Muscle layer of duodenum (tissue), 2 donors: Measurements from ENCODE around the gene SEPTIN8.

ENCODE experiments used
- H3K27ac ChIP-seq: one replicate; pipeline ENCODE4 v1.7.0; 2013; ENCODE audit warnings: mild to moderate bottlenecking, low read length
- H3K27me3 ChIP-seq: one replicate; pipeline ENCODE4 v1.7.0; 2013; ENCODE audit warnings: low read depth, mild to moderate bottlenecking, control low read depth, low read length
- H3K36me3 ChIP-seq, 2 donors: one replicate each; pipeline ENCODE4 v1.7.0; 2013; ENCODE audit warnings: low read length in 2 of 2, control low read depth in 1 of 2, mild to moderate bottlenecking in 1 of 2; ENCODE audit not compliant: insufficient read depth in 2 of 2, control insufficient read depth in 1 of 2
- H3K4me1 ChIP-seq, 2 donors: one replicate each; pipeline ENCODE4 v1.7.0; 2013; ENCODE audit warnings: low read length in 2 of 2, mild to moderate bottlenecking in 2 of 2, control low read depth in 1 of 2, moderate library complexity in 1 of 2; ENCODE audit not compliant: insufficient read depth in 2 of 2, control insufficient read depth in 1 of 2
- H3K4me3 ChIP-seq, 2 donors: one replicate each; pipeline ENCODE4 v1.7.0; 2013; ENCODE audit warnings: low read length in 2 of 2, low read depth in 1 of 2, mild to moderate bottlenecking in 1 of 2
- H3K9me3 ChIP-seq, 2 donors: one replicate each; pipeline ENCODE4 v1.7.0; 2013; ENCODE audit warnings: low read length in 2 of 2, control low read depth in 1 of 2, mild to moderate bottlenecking in 1 of 2; ENCODE audit not compliant: control insufficient read depth in 1 of 2
- donor health status: healthy.

Gene SEPTIN8, protein sequence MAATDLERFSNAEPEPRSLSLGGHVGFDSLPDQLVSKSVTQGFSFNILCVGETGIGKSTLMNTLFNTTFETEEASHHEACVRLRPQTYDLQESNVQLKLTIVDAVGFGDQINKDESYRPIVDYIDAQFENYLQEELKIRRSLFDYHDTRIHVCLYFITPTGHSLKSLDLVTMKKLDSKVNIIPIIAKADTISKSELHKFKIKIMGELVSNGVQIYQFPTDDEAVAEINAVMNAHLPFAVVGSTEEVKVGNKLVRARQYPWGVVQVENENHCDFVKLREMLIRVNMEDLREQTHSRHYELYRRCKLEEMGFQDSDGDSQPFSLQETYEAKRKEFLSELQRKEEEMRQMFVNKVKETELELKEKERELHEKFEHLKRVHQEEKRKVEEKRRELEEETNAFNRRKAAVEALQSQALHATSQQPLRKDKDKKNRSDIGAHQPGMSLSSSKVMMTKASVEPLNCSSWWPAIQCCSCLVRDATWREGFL

DNA sequence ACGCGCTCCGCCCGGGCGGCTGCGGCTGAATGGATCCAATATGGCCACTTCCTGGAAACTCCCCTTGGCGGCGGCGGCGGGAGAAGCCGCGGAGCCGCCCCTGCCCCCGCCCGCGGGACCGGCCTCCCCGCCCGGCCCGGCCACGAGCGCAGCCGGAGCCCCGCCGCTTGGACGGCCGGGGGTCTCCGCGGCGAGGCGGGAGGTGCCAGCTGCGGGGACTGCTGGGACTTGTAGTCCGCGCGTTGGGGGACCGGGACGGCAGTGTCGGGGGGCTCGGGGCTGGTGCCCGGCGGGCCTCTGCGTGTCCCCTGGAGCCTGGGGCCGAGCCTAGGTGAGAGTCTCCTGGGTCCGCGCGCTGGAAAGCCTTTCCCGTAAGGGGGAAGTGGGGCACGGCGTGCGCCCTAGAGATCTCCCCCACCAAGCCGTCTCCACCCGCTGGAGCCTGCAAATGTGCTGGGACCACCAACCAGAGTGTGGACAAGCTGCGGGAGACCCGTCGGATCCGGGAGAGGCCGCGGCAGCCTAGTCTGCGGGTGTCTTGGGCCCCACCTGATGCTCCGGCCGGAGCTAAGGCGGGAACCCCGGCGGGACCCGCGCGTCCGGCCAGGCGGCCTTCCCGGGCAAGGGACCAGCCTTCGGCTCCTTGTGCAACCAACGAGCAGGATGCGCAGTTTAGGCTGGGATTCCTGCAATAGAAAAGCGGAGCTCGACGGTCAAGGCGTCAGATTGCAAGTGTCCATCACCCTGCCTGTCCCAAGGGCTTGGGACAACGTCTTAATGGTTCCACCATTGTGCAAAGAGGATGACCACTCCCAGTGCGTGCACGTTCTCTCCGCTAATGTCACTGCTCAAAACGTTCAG lies at the start of gene SEPTIN8:
TSS of gene SEPTIN8 (minus strand) at position 31 of the 861 bp plus-strand sequence. CDS start 102 bp downstream, outside the sequence.
- Histone ChIP-seq H3K27ac (peak within 1 kb of the TSS; percentile 60), H3K9me3 (no peaks in the 10 kb centered on the region), H3K36me3 (no peaks in the 10 kb centered on the region), H3K4me1 (peaks cover 15 to 22% of the 10 kb centered on the region in 2 donors), H3K27me3 (no peaks in the 10 kb centered on the region), H3K4me3 (peak within 1 kb of the TSS; percentile 76 to 88)

DNA sequence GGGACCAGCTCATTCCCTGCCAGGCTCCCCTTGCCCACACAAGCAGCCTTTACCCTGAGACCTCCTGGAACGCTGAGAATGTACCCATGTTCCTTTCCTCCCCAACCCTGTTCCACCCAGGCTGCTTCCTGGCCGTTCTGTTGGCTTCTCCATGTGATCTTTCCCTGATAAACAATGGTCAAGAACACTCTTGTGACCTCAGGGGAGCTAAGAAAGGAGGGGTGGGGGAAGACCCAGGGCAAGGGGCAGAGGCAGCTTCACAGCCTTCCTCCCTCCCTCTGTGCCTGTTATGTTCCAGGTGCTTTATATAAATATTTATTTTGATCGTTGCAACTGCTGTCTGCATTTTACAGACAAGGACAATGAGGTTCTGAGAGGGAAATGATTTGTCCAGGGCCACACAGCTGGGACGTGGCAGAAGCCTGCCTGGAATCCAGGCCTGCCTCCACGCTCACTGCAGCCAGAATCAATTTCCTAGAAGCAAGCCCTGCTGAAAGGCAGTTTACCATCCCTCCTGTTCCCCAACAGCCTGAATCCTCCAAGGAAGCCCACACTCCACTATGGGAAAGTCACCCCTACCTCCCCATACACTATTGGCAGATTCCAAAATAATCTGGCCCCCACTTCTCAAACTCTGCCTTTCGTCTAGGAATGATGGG lies 49.5 kb upstream of the SEPTIN8 start:
- no peaks in the 10 kb centered on the region for H3K27me3 ChIP-seq
- peaks cover 5 to 27% of the 10 kb centered on the region in 2 donors for H3K4me1 ChIP-seq
- no peak overlapping the region for H3K4me3 ChIP-seq
- H3K9me3 ChIP-seq: no peaks in the 10 kb centered on the region
- H3K36me3 ChIP-seq: no peaks in the 10 kb centered on the region
- H3K27ac ChIP-seq: no peak overlapping the region

- Histone ChIP-seq H3K27ac (no peak overlapping the region), H3K4me1 (peaks cover 5 to 25% of the 10 kb centered on the region in 2 donors), H3K27me3 (no peaks in the 10 kb centered on the region), H3K36me3 (no peaks in the 10 kb centered on the region), H3K9me3 (no peaks in the 10 kb centered on the region), H3K4me3 (no peak overlapping the region)
These were observed 48.9 kb upstream of the SEPTIN8 start for GRCh38 chr5:132825834-132826391.

DNA sequence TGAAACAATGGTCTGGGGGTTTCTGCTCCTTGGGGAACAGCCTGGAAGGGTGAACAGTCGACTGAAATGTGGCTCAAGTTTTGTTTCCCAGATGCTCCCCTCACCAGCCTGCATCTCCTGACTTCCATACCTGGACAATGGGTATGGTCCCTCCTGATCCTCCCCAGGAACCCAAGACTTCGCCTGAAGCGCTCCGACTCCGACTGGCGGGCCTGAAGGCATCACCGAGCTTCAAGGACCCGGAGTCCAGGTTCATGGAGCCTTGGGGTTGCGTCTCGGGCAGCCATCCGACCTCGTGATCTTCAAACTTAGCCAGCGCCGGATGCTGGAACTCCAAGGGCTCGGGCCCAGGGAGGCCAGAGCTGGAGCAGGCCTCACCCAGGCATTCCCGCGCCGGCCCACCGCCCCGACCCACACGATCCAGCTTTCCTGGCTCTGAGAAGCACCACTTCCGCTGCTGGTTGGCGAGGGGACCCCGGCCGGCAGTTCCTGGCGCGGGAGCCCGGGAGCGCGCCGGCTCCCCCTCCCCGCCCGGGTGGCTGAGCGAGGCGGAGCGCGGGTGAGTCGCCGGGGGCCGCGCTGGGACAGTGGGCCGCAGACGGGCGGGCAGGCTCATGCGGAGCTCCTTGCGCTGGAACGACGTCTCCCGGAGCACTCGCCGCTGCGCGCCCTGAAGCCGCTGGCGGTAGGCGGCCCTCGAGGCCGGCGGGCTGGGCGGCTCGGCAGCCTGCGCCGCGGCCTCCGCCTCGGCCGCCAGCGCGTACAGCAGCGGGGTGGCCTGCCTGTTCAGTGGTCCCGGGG lies 48.2 kb upstream of the SEPTIN8 start:
- H3K27me3 ChIP-seq: no peaks in the 10 kb centered on the region
- no peaks in the 10 kb centered on the region for H3K9me3 ChIP-seq
- H3K27ac ChIP-seq: no peak overlapping the region
- H3K4me3 ChIP-seq: no peak overlapping the region
- no peaks in the 10 kb centered on the region for H3K36me3 ChIP-seq
- H3K4me1 ChIP-seq: peaks cover 5 to 20% of the 10 kb centered on the region in 2 donors

GRCh38 chr5:132824426-132824825 lies 47.4 kb upstream of the SEPTIN8 start:
- Histone ChIP-seq H3K36me3 (no peaks in the 10 kb centered on the region), H3K9me3 (no peaks in the 10 kb centered on the region), H3K27me3 (no peaks in the 10 kb centered on the region), H3K4me3 (no peak overlapping the region), H3K27ac (no peak overlapping the region), H3K4me1 (peaks cover 5 to 15% of the 10 kb centered on the region in 2 donors)

GRCh38 chr5:132823481-132824050 lies 46.5 kb upstream of the SEPTIN8 start:
- H3K4me1 ChIP-seq: peaks cover 0 to 12% of the 10 kb centered on the region in 2 donors
- no peaks in the 10 kb centered on the region for H3K27me3 ChIP-seq
- peak overlapping the region in 1 of 2 donors; percentile 50 for H3K4me3 ChIP-seq
- H3K27ac ChIP-seq: no peak overlapping the region
- no peaks in the 10 kb centered on the region for H3K36me3 ChIP-seq
- no peaks in the 10 kb centered on the region for H3K9me3 ChIP-seq

DNA sequence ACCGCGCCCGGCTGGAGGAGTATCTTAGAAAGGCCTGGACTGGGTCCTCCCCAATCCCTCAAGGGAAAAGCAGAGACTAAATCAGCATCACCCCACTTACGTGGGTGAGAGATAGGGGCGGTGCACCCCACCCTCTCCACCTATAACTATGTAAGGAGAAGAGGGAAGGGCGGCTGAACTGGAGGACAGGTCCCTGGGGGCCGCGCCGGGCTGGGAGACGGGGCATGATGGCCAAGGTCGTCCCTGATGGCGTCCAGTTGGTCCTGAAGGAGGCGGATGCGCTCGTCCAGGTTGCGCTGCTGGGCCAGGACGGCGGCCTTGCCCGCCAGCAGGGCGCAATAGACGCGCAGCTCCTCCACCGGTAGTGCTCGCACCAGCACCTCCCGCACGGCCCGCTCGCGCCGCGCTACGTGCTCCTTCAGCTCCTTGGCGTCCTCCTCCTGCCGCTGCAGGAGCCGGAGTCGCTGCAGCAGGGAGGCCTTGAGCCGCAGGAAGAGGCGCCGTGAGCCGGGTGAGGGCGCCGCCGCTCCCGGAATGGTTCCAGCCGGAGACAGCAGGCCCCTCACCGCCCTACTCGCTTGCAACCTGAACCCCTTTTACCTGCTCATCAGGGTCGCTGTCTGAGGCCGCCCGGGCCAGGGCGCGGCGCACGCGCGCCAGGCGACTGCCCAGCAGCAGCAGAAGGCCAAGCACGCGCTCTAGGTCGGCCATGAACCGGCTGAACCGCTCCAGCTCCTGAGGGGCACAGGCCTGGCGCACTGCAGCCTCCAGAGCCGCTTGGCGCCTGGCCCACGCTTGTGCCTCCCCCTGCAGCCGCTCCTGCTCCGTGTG lies 45.8 kb upstream of the SEPTIN8 start:
- H3K27ac ChIP-seq: no peak overlapping the region
- no peaks in the 10 kb centered on the region for H3K9me3 ChIP-seq
- H3K36me3 ChIP-seq: no peaks in the 10 kb centered on the region
- peak overlapping the region in 1 of 2 donors; percentile 50 for H3K4me3 ChIP-seq
- H3K4me1 ChIP-seq: peaks cover 0 to 12% of the 10 kb centered on the region in 2 donors
- no peaks in the 10 kb centered on the region for H3K27me3 ChIP-seq

DNA sequence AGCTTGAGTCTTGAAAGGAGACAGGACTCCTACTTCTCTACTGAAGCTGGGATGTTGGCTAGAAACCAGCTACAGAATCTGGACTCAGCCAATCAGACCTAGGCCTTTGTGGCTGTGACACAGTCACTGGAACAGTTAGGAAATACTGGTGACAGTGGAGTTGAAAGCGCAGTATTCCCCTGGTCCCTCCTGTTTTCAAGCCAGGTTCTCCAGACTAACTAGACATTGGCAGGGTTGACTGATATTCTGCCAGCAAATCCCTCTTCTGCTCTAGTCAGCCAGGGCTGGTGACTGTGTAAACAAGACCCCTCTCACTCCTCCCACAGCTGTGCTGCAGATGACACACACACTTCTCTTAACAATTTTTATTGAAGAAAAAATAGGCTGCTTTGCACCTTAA lies 44.8 kb upstream of the SEPTIN8 start:
- no peaks in the 10 kb centered on the region for H3K36me3 ChIP-seq
- H3K27ac ChIP-seq: no peak overlapping the region
- no peaks in the 10 kb centered on the region for H3K27me3 ChIP-seq
- H3K4me1 ChIP-seq: peaks cover 0 to 12% of the 10 kb centered on the region in 2 donors
- H3K9me3 ChIP-seq: no peaks in the 10 kb centered on the region
- no peak overlapping the region for H3K4me3 ChIP-seq

GRCh38 chr5:132821350-132821749 lies 44.3 kb upstream of the SEPTIN8 start:
- no peak overlapping the region for H3K27ac ChIP-seq

More at GRCh38 chr5:132821350-132821749, 44.3 kb upstream of the SEPTIN8 start:
- Histone ChIP-seq H3K9me3 (no peaks in the 10 kb centered on the region), H3K36me3 (no peaks in the 10 kb centered on the region), H3K4me3 (no peak overlapping the region), H3K27me3 (no peaks in the 10 kb centered on the region), H3K4me1 (peaks cover 0 to 12% of the 10 kb centered on the region in 2 donors)
